Type B pancreatic cell (in vitro differentiated cells): ENCODE measurements around the gene LIMCH1. TPM values are rescaled to one million over a fixed set of nuclear protein-coding genes. Genes with fewer than 3 reads are reported as not detected.

ENCODE experiments used
- total RNA-seq: library from RNA; stranded (reverse); gene quantifications from 2 replicates; pipeline ENCODE4 v1.2.1, GENCODE V29; 2021; ENCODE audit warnings: low replicate concordance

LIMCH1 gene
- total RNA-seq, 1 donor from 2014 or later = 67.9 TPM

Other genes with a start within 250 kb of the LIMCH1 start
- 0.36 and 1.7 TPM in 2 replicates for gene PHOX2B, start 210.6 kb downstream of the LIMCH1 start, total RNA-seq